Measurements from ENCODE around the gene CAMTA1.

GRCh38 chr1:7664147-7664892, 879.1 kb downstream of the CAMTA1 start:
- TF ChIP-seq CTCF (IDR thresholded peaks at IDR 0.05; ENCODE audit: borderline replicate concordance, extremely low read depth, low read length, poor library complexity, severe bottlenecking), result no peak
- TF ChIP-seq EZH2 (IDR thresholded peaks at IDR 0.05; ENCODE audit: borderline replicate concordance, low read depth, low read length, severe bottlenecking), result no peak

Measured in DND-41 (cell line).